ENCODE data around the gene CC2D1A.

The CC2D1A gene

GRCh38 chr19:13888281-13888680, 17.7 kb upstream of the CC2D1A start:
- H3K27ac ChIP-seq (ENCODE audit: low read length): no peak overlapping the region
- no peak overlapping the region for H3K4me2 ChIP-seq (ENCODE audit: low read depth, low read length)
- H3K4me1 ChIP-seq (ENCODE audit: low read length): peaks cover 17% of the 10 kb centered on the region
- no peaks in the 10 kb centered on the region for H3K27me3 ChIP-seq (replicated peaks; ENCODE audit: insufficient read depth, low read length)
- no peaks in the 10 kb centered on the region for H3K79me2 ChIP-seq (ENCODE audit: low read length)
- H3K4me3 ChIP-seq (ENCODE audit: low read length): no peak overlapping the region
- H3F3A ChIP-seq (ENCODE audit: insufficient read depth, low read length): no peaks in the 10 kb centered on the region
- H3K9me2 ChIP-seq (replicated peaks; ENCODE audit: insufficient read depth, low read length): no peaks in the 10 kb centered on the region
- no peak for DNase-seq
- no peak overlapping the region for H2AFZ ChIP-seq (ENCODE audit: low read length)
- no peaks in the 10 kb centered on the region for H4K20me1 ChIP-seq (ENCODE audit: insufficient read depth, low read length)
- no peak overlapping the region for H3K9ac ChIP-seq (ENCODE audit: low read length)
- no peaks in the 10 kb centered on the region for H3K36me3 ChIP-seq (replicated peaks; ENCODE audit: insufficient read depth, low read length)
- TF ChIP-seq EZH2 (optimal IDR thresholded peaks at IDR 0.05; ENCODE audit: low read depth, low read length) (no peak), CTCF (IDR thresholded peaks at IDR 0.05; ENCODE audit: low read length) (no peak), EZH2phosphoT487 (IDR thresholded peaks at IDR 0.05; ENCODE audit: low read length) (no peak)
- H3K9me3 ChIP-seq (replicated peaks; ENCODE audit: insufficient read depth, low read length): no peaks in the 10 kb centered on the region

GRCh38 chr19:13890136-13890535, 15.9 kb upstream of the CC2D1A start:
- TF ChIP-seq EZH2phosphoT487 (IDR thresholded peaks at IDR 0.05; ENCODE audit: low read length) (no peak), CTCF (IDR thresholded peaks at IDR 0.05; ENCODE audit: low read length) (no peak), EZH2 (optimal IDR thresholded peaks at IDR 0.05; ENCODE audit: low read depth, low read length) (no peak)
- Histone ChIP-seq H3K27ac (ENCODE audit: low read length) (no peak overlapping the region), H3F3A (ENCODE audit: insufficient read depth, low read length) (no peaks in the 10 kb centered on the region), H3K9me2 (replicated peaks; ENCODE audit: insufficient read depth, low read length) (no peaks in the 10 kb centered on the region), H3K9me3 (replicated peaks; ENCODE audit: insufficient read depth, low read length) (no peaks in the 10 kb centered on the region), H3K4me1 (ENCODE audit: low read length) (peaks cover 7% of the 10 kb centered on the region), H3K36me3 (replicated peaks; ENCODE audit: insufficient read depth, low read length) (no peaks in the 10 kb centered on the region), H3K4me3 (ENCODE audit: low read length) (no peak overlapping the region), H4K20me1 (ENCODE audit: insufficient read depth, low read length) (no peaks in the 10 kb centered on the region), H2AFZ (ENCODE audit: low read length) (no peak overlapping the region), H3K9ac (ENCODE audit: low read length) (no peak overlapping the region), H3K4me2 (ENCODE audit: low read depth, low read length) (no peak overlapping the region), H3K27me3 (replicated peaks; ENCODE audit: insufficient read depth, low read length) (no peaks in the 10 kb centered on the region), H3K79me2 (ENCODE audit: low read length) (no peaks in the 10 kb centered on the region)
- DNase-seq: no peak

GRCh38 chr19:13892870-13893269, 13.1 kb upstream of the CC2D1A start:
- H3F3A ChIP-seq (ENCODE audit: insufficient read depth, low read length): no peaks in the 10 kb centered on the region
- DNase-seq: no peak
- no peaks in the 10 kb centered on the region for H3K9me3 ChIP-seq (replicated peaks; ENCODE audit: insufficient read depth, low read length)
- no peak overlapping the region for H3K9ac ChIP-seq (ENCODE audit: low read length)
- H3K4me1 ChIP-seq (ENCODE audit: low read length): no peaks in the 10 kb centered on the region
- no peaks in the 10 kb centered on the region for H3K36me3 ChIP-seq (replicated peaks; ENCODE audit: insufficient read depth, low read length)
- no peak overlapping the region for H3K27ac ChIP-seq (ENCODE audit: low read length)
- no peaks in the 10 kb centered on the region for H4K20me1 ChIP-seq (ENCODE audit: insufficient read depth, low read length)
- no peak for TF ChIP-seq EZH2 (optimal IDR thresholded peaks at IDR 0.05; ENCODE audit: low read depth, low read length)
- no peak for TF ChIP-seq EZH2phosphoT487 (IDR thresholded peaks at IDR 0.05; ENCODE audit: low read length)
- no peak for TF ChIP-seq CTCF (IDR thresholded peaks at IDR 0.05; ENCODE audit: low read length)
- no peaks in the 10 kb centered on the region for H3K79me2 ChIP-seq (ENCODE audit: low read length)
- no peak overlapping the region for H3K4me2 ChIP-seq (ENCODE audit: low read depth, low read length)
- no peak overlapping the region for H3K4me3 ChIP-seq (ENCODE audit: low read length)
- no peaks in the 10 kb centered on the region for H3K27me3 ChIP-seq (replicated peaks; ENCODE audit: insufficient read depth, low read length)
- no peak overlapping the region for H2AFZ ChIP-seq (ENCODE audit: low read length)
- no peaks in the 10 kb centered on the region for H3K9me2 ChIP-seq (replicated peaks; ENCODE audit: insufficient read depth, low read length)

Data from MM.1S (cell line).